ENCODE measurements around the gene OLFM2. TPM values are rescaled to one million over a fixed set of nuclear protein-coding genes. Genes with fewer than 3 reads are reported as not detected.

OLFM2 gene
- total RNA-seq, 1 experiment from 2014 or later, result 106 TPM

- ChIA-PET POLR2A (ENCODE audit: low non-redundant PET) (interaction anchor here (0.8 kb wide), 1 partner anchor 1222 kb away, joined by 6 read pairs; no protein-coding TSS in a partner anchor), CTCF (no interaction called here)
These were observed 58.4 kb downstream of the OLFM2 start for GRCh38 chr19:9877780-9878510.

GRCh38 chr19:9875796-9876195 is 60.5 kb downstream of the OLFM2 start:
- H3K4me3 ChIP-seq (ENCODE audit: low read depth, low read length, poor library complexity, severe bottlenecking), result no peak overlapping the region
- H3K9me3 ChIP-seq (ENCODE audit: low read depth, low read length, poor library complexity, severe bottlenecking), result no peaks in the 10 kb centered on the region
- no peak overlapping the region for H3K27ac ChIP-seq (ENCODE audit: low read depth, low read length, poor library complexity, severe bottlenecking)
- no TSS peak for BruUV-seq (replicated peaks)
- intact Hi-C loops (cut with micrococcal nuclease; ENCODE audit: unreplicated experiment), result no loop called here
- no peaks in the 10 kb centered on the region for H3K36me3 ChIP-seq (ENCODE audit: insufficient read depth, low read length, poor library complexity, severe bottlenecking)
- H3K27me3 ChIP-seq (replicated peaks; ENCODE audit: insufficient read depth, low read depth, low read length, poor library complexity), result no peaks in the 10 kb centered on the region
- no peaks in the 10 kb centered on the region for H3K4me1 ChIP-seq (ENCODE audit: insufficient read depth, low read length, poor library complexity, severe bottlenecking)
- TF ChIP-seq EZH2 (IDR thresholded peaks at IDR 0.05; ENCODE audit: borderline replicate concordance, low read depth, low read length, poor library complexity, severe bottlenecking) (no peak), CTCF (conservative IDR thresholded peaks at IDR 0.05; ENCODE audit: low read depth, low read length) (no peak)
- POLR2A ChIA-PET (ENCODE audit: low non-redundant PET), result no interaction called here
- CTCF ChIA-PET, result no interaction called here
- DNase-seq (ENCODE audit: low spot score), result no peak

More at GRCh38 chr19:9877780-9878510, 58.4 kb downstream of the OLFM2 start:
- Histone ChIP-seq H3K4me1 (ENCODE audit: insufficient read depth, low read length, poor library complexity, severe bottlenecking) (no peaks in the 10 kb centered on the region), H3K27ac (ENCODE audit: low read depth, low read length, poor library complexity, severe bottlenecking) (no peak overlapping the region), H3K36me3 (ENCODE audit: insufficient read depth, low read length, poor library complexity, severe bottlenecking) (no peaks in the 10 kb centered on the region), H3K27me3 (replicated peaks; ENCODE audit: insufficient read depth, low read depth, low read length, poor library complexity) (no peaks in the 10 kb centered on the region), H3K9me3 (ENCODE audit: low read depth, low read length, poor library complexity, severe bottlenecking) (no peaks in the 10 kb centered on the region), H3K4me3 (ENCODE audit: low read depth, low read length, poor library complexity, severe bottlenecking) (no peak overlapping the region)
- no peak for TF ChIP-seq EZH2 (IDR thresholded peaks at IDR 0.05; ENCODE audit: borderline replicate concordance, low read depth, low read length, poor library complexity, severe bottlenecking)
- no peak for TF ChIP-seq CTCF (conservative IDR thresholded peaks at IDR 0.05; ENCODE audit: low read depth, low read length)
- BruUV-seq (replicated peaks), result no TSS peak
- intact Hi-C loops (cut with micrococcal nuclease; ENCODE audit: unreplicated experiment), result no loop called here
- no peak for DNase-seq (ENCODE audit: low spot score)

- DNase-seq (ENCODE audit: low spot score), result no peak
- ChIA-PET POLR2A (ENCODE audit: low non-redundant PET) (no interaction called here), CTCF (interaction anchor here (0.7 kb wide), 1 partner anchor 136 kb away, joined by 6 read pairs; no protein-coding TSS in a partner anchor)
These were observed 61.2 kb downstream of the OLFM2 start for GRCh38 chr19:9875031-9875627.

More at GRCh38 chr19:9875031-9875627, 61.2 kb downstream of the OLFM2 start:
- H3K36me3 ChIP-seq (ENCODE audit: insufficient read depth, low read length, poor library complexity, severe bottlenecking), result no peaks in the 10 kb centered on the region
- no peaks in the 10 kb centered on the region for H3K27me3 ChIP-seq (replicated peaks; ENCODE audit: insufficient read depth, low read depth, low read length, poor library complexity)
- intact Hi-C loops (cut with micrococcal nuclease; ENCODE audit: unreplicated experiment), result no loop called here
- no peak overlapping the region for H3K4me3 ChIP-seq (ENCODE audit: low read depth, low read length, poor library complexity, severe bottlenecking)
- TF ChIP-seq EZH2 (IDR thresholded peaks at IDR 0.05; ENCODE audit: borderline replicate concordance, low read depth, low read length, poor library complexity, severe bottlenecking) (no peak), CTCF (conservative IDR thresholded peaks at IDR 0.05; ENCODE audit: low read depth, low read length) (no peak)
- H3K9me3 ChIP-seq (ENCODE audit: low read depth, low read length, poor library complexity, severe bottlenecking), result no peaks in the 10 kb centered on the region
- no TSS peak for BruUV-seq (replicated peaks)
- H3K4me1 ChIP-seq (ENCODE audit: insufficient read depth, low read length, poor library complexity, severe bottlenecking), result no peaks in the 10 kb centered on the region
- H3K27ac ChIP-seq (ENCODE audit: low read depth, low read length, poor library complexity, severe bottlenecking), result no peak overlapping the region
